MM.1S (cell line): ENCODE measurements around the gene FCGR2B.

Experiments
- DNase-seq: peaks from one replicate; pipeline ENCODE4 v3.0.0-alpha.2; 2015
- H2AFZ ChIP-seq: fragments of 300-600 bp; sonication (generic); 2 replicates; pipeline ENCODE4 v1.6.0; 2016; ENCODE audit warnings: antibody characterized with exemption, low read length
- H3F3A ChIP-seq: fragments of 300-600 bp; sonication (generic); 2 replicates; pipeline ENCODE4 v1.6.1; 2016; ENCODE audit warnings: mild to moderate bottlenecking, antibody characterized with exemption, low read length, moderate library complexity, mixed read lengths; ENCODE audit not compliant: insufficient read depth
- H3K27ac ChIP-seq: fragments of 300-600 bp; sonication (generic); 2 replicates; pipeline ENCODE4 v1.5.1; 2016; ENCODE audit warnings: mild to moderate bottlenecking, low read length
- H3K27me3 ChIP-seq: fragments of 300-600 bp; sonication (generic); replicated peaks from 2 replicates; pipeline ENCODE4 v1.6.0; 2016; ENCODE audit warnings: low read length; ENCODE audit not compliant: insufficient read depth
- H3K36me3 ChIP-seq: fragments of 300-600 bp; sonication (generic); replicated peaks from 2 replicates; pipeline ENCODE4 v1.6.1; 2016; ENCODE audit warnings: mild to moderate bottlenecking, low read length, mixed read lengths; ENCODE audit not compliant: insufficient read depth
- H3K4me1 ChIP-seq: fragments of 300-600 bp; sonication (generic); 2 replicates; pipeline ENCODE4 v1.6.1; 2016; ENCODE audit warnings: low read length, mixed read lengths
- H3K4me2 ChIP-seq: fragments of 300-600 bp; sonication (generic); 2 replicates; pipeline ENCODE4 v1.6.0; 2016; ENCODE audit warnings: low read depth, low read length
- H3K4me3 ChIP-seq: fragments of 300-600 bp; sonication (generic); 2 replicates; pipeline ENCODE4 v1.5.1; 2016; ENCODE audit warnings: low read length, mixed read lengths
- H3K79me2 ChIP-seq: fragments of 300-600 bp; sonication (generic); 2 replicates; pipeline ENCODE4 v1.6.1; 2016; ENCODE audit warnings: mixed run types, low read length, mixed read lengths
- H3K9ac ChIP-seq: fragments of 300-600 bp; sonication (generic); 2 replicates; pipeline ENCODE4 v1.6.1; 2016; ENCODE audit warnings: low read length, mixed read lengths
- H3K9me2 ChIP-seq: fragments of 300-600 bp; sonication (generic); replicated peaks from 2 replicates; pipeline ENCODE4 v1.6.1; 2016; ENCODE audit warnings: mild to moderate bottlenecking, low read length, mixed read lengths; ENCODE audit not compliant: insufficient read depth
- H3K9me3 ChIP-seq: fragments of 300-600 bp; sonication (generic); replicated peaks from 2 replicates; pipeline ENCODE4 v1.6.1; 2016; ENCODE audit warnings: mild to moderate bottlenecking, low read length, mixed read lengths; ENCODE audit not compliant: insufficient read depth
- H4K20me1 ChIP-seq: fragments of 300-600 bp; sonication (generic); 2 replicates; pipeline ENCODE4 v1.6.1; 2016; ENCODE audit warnings: mild to moderate bottlenecking, low read length, moderate library complexity, mixed read lengths; ENCODE audit not compliant: insufficient read depth
- CTCF ChIP-seq: fragments of 300-600 bp; sonication (generic); IDR thresholded peaks from 2 replicates; pipeline ENCODE4 v1.5.1; 2016; ENCODE audit warnings: antibody characterized with exemption, low read length, mixed read lengths
- EZH2 ChIP-seq: fragments of 300-600 bp; sonication (generic); optimal IDR thresholded peaks from 2 replicates; pipeline ENCODE3; 2017; ENCODE audit warnings: low read depth, mild to moderate bottlenecking, antibody characterized with exemption, low read length, mixed read lengths
- EZH2phosphoT487 ChIP-seq: fragments of 300-600 bp; sonication (generic); IDR thresholded peaks from 2 replicates; pipeline ENCODE4 v1.6.1; 2018; ENCODE audit warnings: antibody characterized with exemption, low read length

Gene FCGR2B

GRCh38 chr1:161702250-161702649 lies 39.3 kb downstream of the FCGR2B start:
- no peak overlapping the region for H3K4me3 ChIP-seq
- no peak overlapping the region for H3K27ac ChIP-seq
- H3K9me3 ChIP-seq = no peaks in the 10 kb centered on the region
- H3K9ac ChIP-seq = no peak overlapping the region
- peaks cover 8% of the 10 kb centered on the region; the same call in 1 of the 2 replicates for H3F3A ChIP-seq
- no peak for TF ChIP-seq CTCF
- no peak for TF ChIP-seq EZH2phosphoT487
- TF ChIP-seq EZH2 = no peak
- H3K4me1 ChIP-seq = peaks cover 13% of the 10 kb centered on the region
- H3K9me2 ChIP-seq = no peaks in the 10 kb centered on the region
- H2AFZ ChIP-seq = no peak overlapping the region
- no peaks in the 10 kb centered on the region for H3K36me3 ChIP-seq
- no peak overlapping the region for H3K4me2 ChIP-seq
- H3K27me3 ChIP-seq = no peaks in the 10 kb centered on the region
- no peaks in the 10 kb centered on the region for H4K20me1 ChIP-seq
- DNase-seq = no peak
- no peaks in the 10 kb centered on the region for H3K79me2 ChIP-seq

GRCh38 chr1:161705537-161705936 lies 42.6 kb downstream of the FCGR2B start:
- no peak for DNase-seq
- H2AFZ ChIP-seq = no peak overlapping the region
- H3K4me2 ChIP-seq = no peak overlapping the region
- H3K4me1 ChIP-seq = peaks cover 23% of the 10 kb centered on the region
- H3K79me2 ChIP-seq = no peaks in the 10 kb centered on the region
- no peaks in the 10 kb centered on the region for H4K20me1 ChIP-seq
- H3K9me2 ChIP-seq = no peaks in the 10 kb centered on the region
- H3K27ac ChIP-seq = no peak overlapping the region
- no peaks in the 10 kb centered on the region for H3K27me3 ChIP-seq
- TF ChIP-seq EZH2phosphoT487 (no peak), CTCF (no peak), EZH2 (no peak)
- peaks cover 8% of the 10 kb centered on the region; the same call in 1 of the 2 replicates for H3F3A ChIP-seq
- no peak overlapping the region for H3K4me3 ChIP-seq
- no peak overlapping the region for H3K9ac ChIP-seq
- no peaks in the 10 kb centered on the region for H3K9me3 ChIP-seq
- no peaks in the 10 kb centered on the region for H3K36me3 ChIP-seq

- no peaks in the 10 kb centered on the region for H3K79me2 ChIP-seq
- no peaks in the 10 kb centered on the region for H3K9me2 ChIP-seq
- H2AFZ ChIP-seq = peak overlapping the region; percentile 34; the same call in 1 of the 2 replicates
- no peaks in the 10 kb centered on the region for H3K9me3 ChIP-seq
- no peak overlapping the region for H3K9ac ChIP-seq
- H3F3A ChIP-seq = peaks cover 8% of the 10 kb centered on the region; the same call in 1 of the 2 replicates
- H3K27me3 ChIP-seq = no peaks in the 10 kb centered on the region
- H4K20me1 ChIP-seq = no peaks in the 10 kb centered on the region
- DNase-seq = no peak
- peaks cover 23% of the 10 kb centered on the region for H3K4me1 ChIP-seq
- H3K27ac ChIP-seq = peak overlapping the region; percentile 70; the same call in 1 of the 2 replicates
- H3K4me2 ChIP-seq = peak overlapping the region; percentile 54
- TF ChIP-seq EZH2phosphoT487 = no peak
- TF ChIP-seq CTCF = no peak
- TF ChIP-seq EZH2 = no peak
- H3K36me3 ChIP-seq = no peaks in the 10 kb centered on the region
- no peak overlapping the region for H3K4me3 ChIP-seq
These were observed 43.2 kb downstream of the FCGR2B start for GRCh38 chr1:161706113-161706481.
